ENCODE results near the gene DOK4.

DNA sequence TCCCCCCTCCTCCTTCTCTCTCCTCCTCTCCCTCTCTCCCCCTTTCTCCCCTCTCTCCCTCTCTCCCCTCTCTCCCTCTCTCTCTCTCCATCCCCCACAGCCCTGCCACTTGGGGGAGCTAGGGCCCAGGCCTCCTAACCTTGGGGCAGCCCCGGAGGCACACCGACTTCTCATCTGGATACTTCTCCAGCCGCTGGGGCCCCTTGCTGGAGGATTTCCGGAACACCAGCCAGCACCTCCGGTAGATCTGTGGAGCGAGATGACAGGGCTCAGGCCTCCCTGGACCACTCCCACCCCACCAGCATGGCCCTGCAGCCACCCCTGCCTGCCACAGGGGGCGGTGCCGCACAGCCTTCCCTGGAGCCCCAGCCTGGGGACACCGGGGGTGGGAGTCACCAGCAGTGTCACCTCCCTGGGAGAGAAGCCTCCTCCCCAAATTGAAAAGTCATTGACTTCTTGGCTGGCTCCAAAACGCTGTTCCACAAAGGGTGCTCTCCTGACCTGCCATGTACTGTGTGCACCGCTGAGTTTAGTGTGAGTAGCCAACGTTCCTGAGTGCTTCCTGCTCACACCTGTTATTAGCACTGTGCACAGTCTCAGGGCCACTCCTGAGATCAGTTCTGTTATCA lies 10.5 kb downstream of the DOK4 start:
- TF ChIP-seq YY1 (IDR thresholded peaks at IDR 0.05; ENCODE audit: insufficient read depth, insufficient read length) (no peak), SUZ12 (IDR thresholded peaks at IDR 0.05; ENCODE audit: extremely low read depth, insufficient read depth, insufficient read length) (no peak)

All from NT2/D1 (cell line).